Large intestine (tissue), 3 donors: Measurements from ENCODE around the gene ASF1B. TPM values are rescaled to one million over a fixed set of nuclear protein-coding genes. Genes with fewer than 3 reads are reported as not detected.
A peak's percentile ranks its signal among the peaks of the same experiment; 100 is the strongest.

Experiments
- DNase-seq, 2 donors: peaks; one replicate each; pipeline versions ENCODE4 v3.0.0 to v3.0.0-alpha.2; 2013
- H3K27ac ChIP-seq: one replicate; pipeline ENCODE4 v1.5.1; 2013; ENCODE audit warnings: low read length
- H3K27me3 ChIP-seq: 2 replicates; pipeline ENCODE4 v1.6.1; 2013; ENCODE audit warnings: low read length; ENCODE audit not compliant: control insufficient read depth, insufficient read depth
- H3K36me3 ChIP-seq: 2 replicates; pipeline ENCODE4 v1.6.1; 2013; ENCODE audit warnings: low read length; ENCODE audit not compliant: control insufficient read depth, insufficient read depth
- H3K4me1 ChIP-seq: one replicate; pipeline ENCODE4 v1.6.1; 2013; ENCODE audit warnings: low read length; ENCODE audit not compliant: control insufficient read depth, insufficient read depth
- H3K4me3 ChIP-seq: one replicate; pipeline ENCODE4 v1.5.1; 2013; ENCODE audit warnings: low read length
- H3K9me3 ChIP-seq: one replicate; pipeline ENCODE4 v1.6.1; 2013; ENCODE audit warnings: mild to moderate bottlenecking, low read depth, low read length, moderate library complexity; ENCODE audit not compliant: control insufficient read depth
- WGBS: methylation state at CpG from one replicate; pipeline ENCODE4 v1.1.5; 2013; ENCODE audit warnings: low lambda C conversion rate; ENCODE audit not compliant: insufficient coverage; 5-methylcytosine and 5-hydroxymethylcytosine counted together
- polyA plus RNA-seq: library from polyadenylated mRNA; unstranded; fragments of 120-200 nt; gene quantifications from one replicate; pipeline ENCODE4 v1.2.1, GENCODE V29; 2013

ASF1B gene
- polyA plus RNA-seq, 1 donor: 13.1 TPM

DNA sequence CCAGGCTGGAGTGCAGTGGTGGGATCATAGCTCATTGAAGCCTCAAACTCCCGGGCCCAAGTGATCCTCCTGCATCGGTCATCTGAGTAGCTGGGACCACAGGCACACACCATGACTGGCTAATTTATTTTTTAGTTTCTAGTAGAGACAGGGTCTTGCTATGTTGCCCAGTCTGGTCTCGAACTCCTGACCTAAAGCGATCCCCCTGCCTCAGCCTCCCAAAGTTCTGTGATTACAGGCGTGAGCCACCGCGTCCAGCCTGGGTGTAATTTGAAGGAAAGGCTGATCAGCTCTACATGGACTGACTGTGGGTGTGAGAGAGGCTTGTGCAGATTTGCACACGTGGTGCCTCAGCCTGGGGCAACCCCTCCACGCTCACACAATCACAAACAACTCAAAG, 38.5 kb upstream of the ASF1B start:
- Histone ChIP-seq H3K4me1 (no peaks in the 10 kb centered on the region), H3K27ac (no peak overlapping the region), H3K4me3 (no peak overlapping the region), H3K36me3 (peaks cover 51% of the 10 kb centered on the region), H3K9me3 (no peaks in the 10 kb centered on the region), H3K27me3 (no peaks in the 10 kb centered on the region)
- DNase-seq: no peak
- no CpG with 5 or more reads among the region's 9 CpGs for WGBS

- Histone ChIP-seq H3K27me3 (no peaks in the 10 kb centered on the region), H3K4me3 (no peak overlapping the region), H3K27ac (no peak overlapping the region), H3K9me3 (no peaks in the 10 kb centered on the region), H3K36me3 (peaks cover 41% of the 10 kb centered on the region), H3K4me1 (peaks cover 4% of the 10 kb centered on the region)
- WGBS: no CpG with 5 or more reads among the region's 12 CpGs
- DNase-seq: no peak
These were observed 32.6 kb upstream of the ASF1B start for GRCh38 chr19:14168993-14169392.

DNA sequence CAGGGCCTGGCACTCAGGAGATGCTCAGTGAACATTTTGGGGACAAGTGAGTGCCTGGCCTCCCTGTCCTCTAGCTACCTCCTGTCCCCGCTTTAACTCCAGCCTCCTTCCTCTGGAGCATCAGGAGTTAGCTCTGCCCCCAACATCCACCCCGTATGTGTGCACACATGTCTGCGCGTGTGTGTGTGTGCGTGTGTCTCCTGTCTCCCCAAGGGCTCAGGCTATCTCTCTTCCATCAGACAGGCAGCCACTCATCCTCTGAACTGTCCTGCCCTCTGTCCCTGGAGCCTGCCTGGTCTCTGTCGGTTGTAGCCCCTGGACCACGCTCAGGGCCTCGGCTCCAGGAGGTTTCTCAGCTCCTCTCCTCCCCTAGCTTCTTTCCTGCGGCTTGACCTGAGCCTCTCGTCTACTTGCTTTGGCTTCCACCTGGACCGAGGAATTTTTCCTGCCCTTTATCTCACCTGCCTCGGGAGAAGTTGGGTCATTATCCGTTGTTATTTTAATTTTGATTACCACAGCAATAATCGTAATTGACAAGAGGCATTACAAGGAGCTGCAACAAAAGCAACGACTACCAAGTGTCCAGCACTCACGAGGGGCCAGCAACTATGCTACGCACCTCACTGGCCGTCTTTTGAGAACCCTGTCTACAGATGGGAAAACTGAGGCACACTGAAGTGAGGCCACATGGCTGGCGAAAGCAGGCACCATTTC, 32.0 kb upstream of the ASF1B start:
- Histone ChIP-seq H3K4me1 (peaks cover 4% of the 10 kb centered on the region), H3K36me3 (peaks cover 41% of the 10 kb centered on the region)
- 85% methylated on average over 4 of the region's 19 CpGs for WGBS

GRCh38 chr19:14167576-14168138, 31.3 kb upstream of the ASF1B start:
- Histone ChIP-seq H3K9me3 (no peaks in the 10 kb centered on the region), H3K27ac (no peak overlapping the region), H3K4me3 (no peak overlapping the region), H3K4me1 (peaks cover 4% of the 10 kb centered on the region), H3K27me3 (no peaks in the 10 kb centered on the region), H3K36me3 (peaks cover 38% of the 10 kb centered on the region)
- no peak for DNase-seq
- no CpG with 5 or more reads among the region's 18 CpGs for WGBS

More for the DNA sequence above, 32.0 kb upstream of the ASF1B start:
- DNase-seq: no peak
- no peak overlapping the region for H3K4me3 ChIP-seq
- no peaks in the 10 kb centered on the region for H3K9me3 ChIP-seq
- no peak overlapping the region for H3K27ac ChIP-seq
- H3K27me3 ChIP-seq: no peaks in the 10 kb centered on the region

DNA sequence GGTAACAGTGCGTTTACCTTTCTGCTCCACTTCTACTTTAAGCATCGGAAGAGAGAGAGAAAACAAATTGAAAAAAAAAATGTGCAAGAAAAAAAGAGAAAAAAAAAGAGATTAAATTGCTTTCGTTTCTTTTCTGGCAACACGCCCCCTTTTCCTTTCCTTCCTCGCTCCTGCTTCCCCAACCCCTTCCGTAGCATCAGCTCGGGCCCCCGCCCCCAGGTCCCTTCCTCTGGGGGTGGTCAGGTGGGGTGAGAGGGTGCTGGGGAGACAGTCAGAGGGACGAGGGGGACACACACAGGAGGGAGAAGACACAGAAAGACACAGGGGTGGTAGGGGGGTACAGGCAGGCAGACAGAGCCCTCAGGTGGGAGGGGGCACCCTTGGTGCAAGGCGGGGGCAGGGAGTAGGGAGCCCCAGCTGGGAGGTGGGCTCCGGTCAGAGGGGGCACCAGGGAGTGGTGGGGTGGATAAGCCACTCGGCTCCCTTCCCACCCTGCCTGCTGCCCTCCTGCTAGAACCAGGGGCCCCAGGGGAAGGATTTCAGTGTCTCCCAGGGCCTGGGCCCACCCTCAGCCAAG, 30.7 kb upstream of the ASF1B start:
- H3K27ac ChIP-seq: no peak overlapping the region
- H3K36me3 ChIP-seq: peaks cover 39% of the 10 kb centered on the region

DNA sequence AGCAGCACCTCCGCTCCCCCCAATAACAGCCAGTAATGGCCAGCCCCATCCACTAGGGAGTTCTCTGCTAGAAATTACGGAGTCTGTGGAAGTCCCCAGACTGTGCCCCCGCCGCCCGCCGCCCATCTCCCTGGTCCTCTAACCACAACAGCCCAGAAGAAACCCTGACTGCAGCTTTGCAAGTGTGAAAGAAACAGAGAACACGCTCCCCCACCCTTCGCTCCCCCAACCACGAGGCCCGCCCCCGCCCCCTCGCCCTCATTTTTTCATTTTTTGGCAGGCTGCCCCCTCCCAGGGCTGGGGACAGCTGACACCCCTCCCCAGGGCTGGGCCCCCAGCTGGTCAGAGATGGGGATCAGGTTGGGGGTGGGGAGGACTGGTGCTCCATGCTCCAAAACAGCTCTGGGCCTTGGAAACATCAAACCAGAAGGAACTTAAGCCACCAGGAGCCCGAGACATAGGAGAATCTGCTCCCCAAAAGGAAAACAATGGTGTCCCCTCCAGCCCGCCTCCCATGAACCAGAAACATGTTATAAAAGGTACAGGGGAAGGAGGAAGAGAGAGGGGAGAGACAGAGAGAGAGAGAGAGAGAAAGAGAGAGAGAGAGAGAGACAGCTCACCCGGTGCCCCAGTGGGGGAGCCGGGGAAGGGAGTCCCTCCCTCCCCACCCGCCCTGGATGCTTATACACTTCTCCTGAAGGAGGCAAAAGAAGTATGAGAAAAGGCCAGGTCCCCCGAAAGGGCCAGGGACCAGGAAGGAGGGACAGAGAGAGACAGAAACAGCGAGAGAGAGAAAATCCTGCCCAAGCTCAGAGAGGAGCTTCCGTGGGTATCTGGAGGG, 29.8 kb upstream of the ASF1B start:
- peaks cover 4% of the 10 kb centered on the region for H3K4me1 ChIP-seq
- peaks cover 38% of the 10 kb centered on the region for H3K36me3 ChIP-seq
- peak overlapping the region; percentile 51 for H3K27ac ChIP-seq
- no peaks in the 10 kb centered on the region for H3K27me3 ChIP-seq
- 95% methylated on average over 4 of the region's 20 CpGs for WGBS
- no peak for DNase-seq
- no peaks in the 10 kb centered on the region for H3K9me3 ChIP-seq
- no peak overlapping the region for H3K4me3 ChIP-seq

More for the DNA sequence above, 30.7 kb upstream of the ASF1B start:
- H3K4me3 ChIP-seq: no peak overlapping the region
- H3K9me3 ChIP-seq: no peaks in the 10 kb centered on the region
- H3K4me1 ChIP-seq: peaks cover 4% of the 10 kb centered on the region
- DNase-seq: no peak
- no peaks in the 10 kb centered on the region for H3K27me3 ChIP-seq
- WGBS: no CpG with 5 or more reads among the region's 12 CpGs

DNA sequence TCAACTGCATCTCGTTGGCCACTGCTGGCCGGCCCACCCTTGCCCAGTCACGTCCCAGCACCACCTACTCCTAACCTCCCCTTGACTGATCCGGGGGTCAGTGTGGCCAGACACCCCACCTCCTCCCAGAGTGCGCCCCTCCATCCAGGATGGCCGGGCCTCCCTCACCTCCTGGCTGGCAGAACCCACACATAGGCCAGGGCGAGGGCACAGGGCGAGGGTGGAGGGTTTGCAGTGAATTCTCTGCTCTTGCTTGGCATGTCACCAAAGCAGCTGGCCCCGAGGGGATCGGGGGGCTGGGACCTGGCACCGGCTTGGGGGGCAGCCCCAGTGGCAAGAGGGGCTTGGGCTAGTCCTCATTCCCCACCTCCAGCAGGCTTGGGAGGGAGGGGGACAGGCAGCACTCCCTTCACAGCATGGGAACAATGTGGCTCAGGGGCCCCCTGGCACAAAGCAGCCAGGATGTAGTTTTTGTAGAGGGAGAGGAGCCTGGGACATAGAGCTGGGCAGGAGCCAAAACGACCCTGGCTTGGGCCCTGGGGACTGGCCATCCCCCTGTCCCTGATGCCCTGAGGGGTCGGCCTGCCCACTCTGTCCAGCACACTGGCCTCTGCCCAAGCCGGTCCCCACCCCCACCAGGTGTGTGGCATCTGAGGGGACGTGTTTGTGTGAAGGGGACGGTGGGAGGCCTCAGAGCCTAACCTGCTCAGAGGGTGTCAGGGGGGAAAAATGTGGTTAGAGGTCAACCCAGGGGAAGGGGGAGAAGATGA, 28.5 kb upstream of the ASF1B start:
- H3K27me3 ChIP-seq: no peaks in the 10 kb centered on the region
- H3K4me1 ChIP-seq: peaks cover 4% of the 10 kb centered on the region
- peaks cover 33% of the 10 kb centered on the region for H3K36me3 ChIP-seq
- no peaks in the 10 kb centered on the region for H3K9me3 ChIP-seq
- DNase-seq: no peak
- no peak overlapping the region for H3K4me3 ChIP-seq
- H3K27ac ChIP-seq: no peak overlapping the region
- WGBS: no CpG with 5 or more reads among the region's 16 CpGs

DNA sequence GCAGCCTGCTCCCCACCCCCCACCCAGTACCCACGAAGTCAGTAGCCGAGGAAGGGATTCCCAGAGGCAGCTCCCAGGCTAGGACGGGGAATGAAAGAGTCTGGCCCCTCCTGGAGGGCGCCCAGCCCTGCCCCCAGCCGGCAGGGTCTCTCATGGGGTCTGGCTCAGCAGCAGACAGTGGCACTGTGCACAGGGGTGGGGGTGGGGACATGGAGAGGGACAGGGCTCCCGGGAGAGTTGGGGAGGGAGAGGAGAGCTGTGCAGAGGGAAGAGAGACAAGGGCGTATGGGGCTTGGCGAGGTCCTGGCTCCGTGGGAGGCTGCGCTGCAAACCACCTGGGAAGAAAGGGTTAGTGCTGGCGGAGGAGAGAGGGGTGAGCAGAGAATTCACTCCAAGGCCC, 27.7 kb upstream of the ASF1B start:
- no peak overlapping the region for H3K4me3 ChIP-seq
- H3K4me1 ChIP-seq: peaks cover 4% of the 10 kb centered on the region
- no CpG with 5 or more reads among the region's 11 CpGs for WGBS
- H3K36me3 ChIP-seq: peaks cover 34% of the 10 kb centered on the region
- no peak overlapping the region for H3K27ac ChIP-seq
- H3K27me3 ChIP-seq: no peaks in the 10 kb centered on the region
- no peaks in the 10 kb centered on the region for H3K9me3 ChIP-seq
- no peak for DNase-seq

GRCh38 chr19:14162871-14163297, 26.5 kb upstream of the ASF1B start:
- Histone ChIP-seq H3K9me3 (no peaks in the 10 kb centered on the region), H3K4me3 (no peak overlapping the region), H3K36me3 (peaks cover 43% of the 10 kb centered on the region), H3K4me1 (peaks cover 1% of the 10 kb centered on the region), H3K27me3 (no peaks in the 10 kb centered on the region), H3K27ac (no peak overlapping the region)
- no peak for DNase-seq
- no CpG with 5 or more reads among the region's 38 CpGs for WGBS

DNA sequence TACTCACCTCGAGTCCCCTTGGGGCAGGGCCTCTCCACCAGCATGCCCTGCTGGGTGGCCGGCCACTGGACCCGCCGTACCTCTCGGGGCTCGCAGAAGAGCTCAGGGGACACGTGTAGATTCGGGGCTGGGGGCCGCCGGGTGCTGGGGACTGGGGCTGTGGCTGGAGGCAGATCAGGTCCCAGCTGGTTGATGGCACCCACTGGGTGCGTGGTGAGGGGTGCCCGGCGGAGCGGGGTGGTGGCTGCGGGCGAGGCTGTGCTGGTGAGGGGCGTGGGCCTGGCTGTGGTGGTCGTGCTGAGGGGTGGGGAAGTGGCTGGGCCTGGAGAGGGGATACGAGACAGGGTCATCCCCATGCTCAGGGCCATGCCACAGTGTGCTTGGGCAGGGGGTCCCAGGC, 24.9 kb upstream of the ASF1B start:
- DNase-seq: no peak
- no peaks in the 10 kb centered on the region for H3K9me3 ChIP-seq
- H3K4me3 ChIP-seq: no peak overlapping the region
- H3K4me1 ChIP-seq: no peaks in the 10 kb centered on the region
- WGBS: no CpG with 5 or more reads among the region's 19 CpGs
- H3K27ac ChIP-seq: no peak overlapping the region
- no peaks in the 10 kb centered on the region for H3K27me3 ChIP-seq
- peaks cover 58% of the 10 kb centered on the region for H3K36me3 ChIP-seq
